ENCODE measurements around the gene ZNF160. TPM values are rescaled to one million over a fixed set of nuclear protein-coding genes. Genes with fewer than 3 reads are reported as not detected.
A peak's percentile ranks its signal among the peaks of the same experiment; 100 is the strongest.
"Not testable (repeated sequence)": the region's sequence is repeated elsewhere in the genome, so short reads cannot be mapped to it uniquely, and the experiment has no call there.

ZNF160 gene
- total RNA-seq, 1 donor, result 31.1 TPM

DNA sequence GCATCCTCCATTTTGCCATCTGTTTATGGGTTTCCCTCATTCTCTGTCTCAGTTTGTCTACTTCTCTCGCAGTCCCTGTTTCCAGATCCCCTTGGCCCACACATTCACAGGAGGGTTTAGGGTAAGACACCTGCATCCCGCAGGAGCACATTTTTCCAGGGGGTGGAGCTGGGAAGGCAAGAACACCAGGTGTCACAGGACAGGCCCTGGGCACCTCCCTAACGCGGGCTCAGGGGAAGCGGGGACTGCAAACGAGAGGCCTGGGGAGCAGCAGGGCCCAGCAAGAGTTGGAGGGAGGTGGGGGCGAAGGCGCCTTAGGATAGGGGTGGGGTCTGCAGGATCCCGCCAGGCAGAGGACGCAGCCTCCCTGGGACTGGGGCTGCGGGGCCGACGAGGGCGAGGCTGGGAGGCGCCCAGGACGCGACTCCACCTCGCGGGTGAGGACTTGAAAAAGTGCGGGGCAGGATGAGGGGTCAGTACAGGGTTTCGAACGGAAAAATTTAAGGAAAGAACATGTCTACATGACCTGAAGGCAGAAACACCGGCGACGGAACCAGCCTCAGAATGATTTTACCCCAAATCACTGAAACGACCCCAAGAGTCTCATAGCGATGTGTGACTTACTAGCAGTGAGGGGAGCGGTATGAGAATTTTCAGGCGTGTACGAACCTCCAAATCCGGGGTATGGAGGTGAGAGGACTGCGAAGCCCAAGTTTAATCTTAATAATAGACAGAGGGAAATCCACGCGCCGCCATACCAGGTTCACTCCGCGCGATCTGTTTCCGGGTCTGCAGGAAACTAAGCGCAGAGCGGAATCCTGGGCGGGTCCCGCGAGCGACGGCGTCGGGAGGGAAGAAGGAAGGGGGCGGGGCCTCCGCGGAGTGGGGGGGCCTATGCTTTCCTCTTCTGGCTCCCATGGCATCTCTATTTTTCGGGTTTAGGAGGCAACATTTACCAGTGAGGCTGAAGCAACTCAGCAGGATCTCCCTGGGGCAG lies 65.8 kb downstream of the ZNF160 start:
- peak; percentile 62 for DNase-seq (ENCODE audit: low read depth)
- TF ChIP-seq, protein P1, sequence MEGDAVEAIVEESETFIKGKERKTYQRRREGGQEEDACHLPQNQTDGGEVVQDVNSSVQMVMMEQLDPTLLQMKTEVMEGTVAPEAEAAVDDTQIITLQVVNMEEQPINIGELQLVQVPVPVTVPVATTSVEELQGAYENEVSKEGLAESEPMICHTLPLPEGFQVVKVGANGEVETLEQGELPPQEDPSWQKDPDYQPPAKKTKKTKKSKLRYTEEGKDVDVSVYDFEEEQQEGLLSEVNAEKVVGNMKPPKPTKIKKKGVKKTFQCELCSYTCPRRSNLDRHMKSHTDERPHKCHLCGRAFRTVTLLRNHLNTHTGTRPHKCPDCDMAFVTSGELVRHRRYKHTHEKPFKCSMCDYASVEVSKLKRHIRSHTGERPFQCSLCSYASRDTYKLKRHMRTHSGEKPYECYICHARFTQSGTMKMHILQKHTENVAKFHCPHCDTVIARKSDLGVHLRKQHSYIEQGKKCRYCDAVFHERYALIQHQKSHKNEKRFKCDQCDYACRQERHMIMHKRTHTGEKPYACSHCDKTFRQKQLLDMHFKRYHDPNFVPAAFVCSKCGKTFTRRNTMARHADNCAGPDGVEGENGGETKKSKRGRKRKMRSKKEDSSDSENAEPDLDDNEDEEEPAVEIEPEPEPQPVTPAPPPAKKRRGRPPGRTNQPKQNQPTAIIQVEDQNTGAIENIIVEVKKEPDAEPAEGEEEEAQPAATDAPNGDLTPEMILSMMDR (IDR thresholded peaks at IDR 0.05; ENCODE audit: insufficient read depth, low read depth, low read length), result no peak
- H3K4me3 ChIP-seq (ENCODE audit: low read depth, low read length), result peak overlapping the region; percentile 64

DNA sequence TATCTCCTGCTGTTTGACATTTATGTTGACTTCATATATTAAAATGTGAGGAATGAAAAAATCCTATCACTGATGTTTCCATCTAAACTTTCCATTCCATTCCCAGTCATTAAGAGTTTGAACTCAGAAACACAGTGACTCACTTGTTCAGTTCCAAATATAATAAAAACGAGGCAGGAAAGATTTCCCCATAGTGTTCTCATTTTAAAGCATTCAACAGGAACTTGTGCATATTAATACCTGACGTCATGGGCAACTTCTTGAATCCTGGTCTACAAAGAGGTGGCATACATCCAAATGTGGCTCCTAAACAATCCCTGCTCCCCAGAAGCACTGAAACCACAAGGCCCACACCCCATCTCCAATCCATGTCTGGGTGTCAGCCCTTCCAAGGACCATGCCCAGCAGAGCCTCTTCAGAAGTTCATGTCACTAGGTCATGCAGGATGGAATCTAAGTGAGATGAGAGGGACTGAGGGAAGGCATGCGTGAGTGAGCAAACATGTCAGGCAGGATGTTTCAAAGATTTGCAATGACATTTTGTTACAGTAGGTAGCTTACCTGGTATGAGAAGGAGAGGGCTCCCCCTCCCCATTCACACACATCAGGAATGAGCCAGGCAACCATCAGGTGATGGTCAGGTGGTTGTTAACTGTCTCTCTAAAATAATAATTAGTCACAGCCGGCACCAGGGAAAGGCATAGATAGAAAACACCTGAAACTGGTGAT lies 68.1 kb downstream of the ZNF160 start:
- no peak overlapping the region for H3K4me3 ChIP-seq (ENCODE audit: low read depth, low read length)
- TF ChIP-seq, protein P1 (IDR thresholded peaks at IDR 0.05; ENCODE audit: insufficient read depth, low read depth, low read length), result no peak
- no peak for DNase-seq (ENCODE audit: low read depth)

DNA sequence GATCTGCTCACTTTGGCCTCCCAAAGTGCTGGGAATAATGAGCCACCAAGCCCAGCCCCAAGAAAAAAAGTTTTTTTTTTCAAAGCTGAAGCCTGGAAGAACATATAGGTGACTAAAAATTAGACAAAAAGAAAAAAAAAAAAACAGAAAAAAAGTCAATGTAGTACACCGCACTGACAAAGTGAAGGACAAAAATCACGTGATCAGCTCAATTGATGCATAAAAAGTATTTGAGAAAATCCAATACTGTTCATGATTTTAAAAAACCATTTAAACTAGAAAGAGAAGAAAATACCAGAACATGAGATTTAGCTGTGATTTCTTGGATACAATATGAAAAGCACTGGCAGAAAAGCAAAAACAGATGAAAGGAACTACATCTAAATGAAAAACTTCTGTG lies 69.2 kb downstream of the ZNF160 start:
- TF ChIP-seq, protein P1 (IDR thresholded peaks at IDR 0.05; ENCODE audit: insufficient read depth, low read depth, low read length), result no peak
- DNase-seq (ENCODE audit: low read depth), result no peak
- no peak overlapping the region for H3K4me3 ChIP-seq (ENCODE audit: low read depth, low read length)

DNA sequence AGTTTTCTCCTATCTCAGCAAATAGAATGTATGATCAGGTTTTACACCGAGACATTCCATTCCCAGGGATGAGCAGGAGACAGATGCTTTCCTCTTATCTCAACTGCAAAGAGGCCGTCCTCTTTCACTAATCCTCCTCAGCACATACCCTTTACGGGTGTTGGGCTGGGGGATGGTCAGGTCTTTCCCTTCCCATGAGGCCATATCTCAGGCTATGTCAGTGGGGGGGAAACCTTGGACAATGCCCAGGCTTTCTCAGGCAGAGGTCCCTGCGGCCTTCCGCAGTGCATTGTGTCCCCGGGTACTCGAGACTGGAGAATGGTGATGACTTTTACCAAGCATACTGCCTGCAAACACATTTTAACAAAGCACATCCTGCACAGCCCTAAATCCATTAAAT lies 74.9 kb downstream of the ZNF160 start:
- DNase-seq (ENCODE audit: low read depth); H3K4me3 ChIP-seq (ENCODE audit: low read depth, low read length): not testable (repeated sequence)

DNA sequence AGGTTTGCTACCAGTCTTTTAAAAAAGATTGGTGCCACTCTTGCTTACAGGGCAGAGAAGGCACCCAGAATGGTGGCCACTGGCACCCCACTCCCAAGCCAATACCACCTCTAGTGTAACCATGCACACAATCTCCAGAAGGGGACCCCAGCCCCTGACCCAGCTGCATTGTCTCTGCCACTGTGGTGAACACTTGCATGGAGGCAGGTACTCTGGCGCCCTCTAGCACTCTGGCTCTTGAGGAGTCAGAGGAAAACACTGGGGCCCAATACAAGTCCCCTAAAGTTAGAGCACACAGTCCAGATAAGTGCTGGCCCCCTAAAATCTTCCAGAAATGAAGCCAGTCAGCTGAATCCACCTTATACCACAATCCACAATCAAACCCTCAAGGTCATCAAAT lies 83.5 kb downstream of the ZNF160 start:
- no peak overlapping the region for H3K4me3 ChIP-seq (ENCODE audit: low read depth, low read length)
- DNase-seq (ENCODE audit: low read depth), result peak; percentile 33
- TF ChIP-seq, protein P1 (IDR thresholded peaks at IDR 0.05; ENCODE audit: insufficient read depth, low read depth, low read length), result peak; percentile 27

Other genes with a start within 250 kb of the ZNF160 start
- gene ZNF468, start 245.8 kb downstream of the ZNF160 start, total RNA-seq, result 12.6 and 16.8 TPM in 2 replicates
- gene ZNF320, start 205.8 kb downstream of the ZNF160 start, total RNA-seq, result 6.4 and 18.6 TPM in 2 replicates
- 1.9 and 4.7 TPM in 2 replicates for gene ZNF888, start 180.0 kb downstream of the ZNF160 start, total RNA-seq
- 4.5 and 11.7 TPM in 2 replicates for gene ZNF816, start 140.5 kb downstream of the ZNF160 start, total RNA-seq
- gene ERVV-1, start 89.5 kb downstream of the ZNF160 start, total RNA-seq, result not detected in 2 replicates
- not detected in 2 replicates for gene ERVV-2, start 58.7 kb downstream of the ZNF160 start, total RNA-seq
- gene ZNF415, start 29.5 kb upstream of the ZNF160 start, total RNA-seq, result 2.2 and 2.6 TPM in 2 replicates
- gene ZNF347, start 55.6 kb upstream of the ZNF160 start, total RNA-seq, result 6.8 and 7.8 TPM in 2 replicates
- gene ZNF665, start 89.9 kb upstream of the ZNF160 start, total RNA-seq, result 0.32 and 0.86 TPM in 2 replicates
- gene ZNF677, start 151.5 kb upstream of the ZNF160 start, total RNA-seq, result 9.3 and 16.4 TPM in 2 replicates
- gene VN1R2, start 154.9 kb upstream of the ZNF160 start, total RNA-seq, result under 0.01 TPM in 1 of 2 replicates, not detected in the other
- not detected in 2 replicates for gene VN1R4, start 164.3 kb upstream of the ZNF160 start, total RNA-seq
- gene ZNF845, start 230.3 kb upstream of the ZNF160 start, total RNA-seq, result 5.5 and 9.5 TPM in 2 replicates